Measurements from ENCODE around the gene EPB41L4B.

EPB41L4B gene

GRCh38 chr9:109205526-109205925 lies 115.3 kb downstream of the EPB41L4B start:
- DNase-seq (ENCODE audit: low read depth, low spot score) = no peak

- DNase-seq (ENCODE audit: low read depth, low spot score) = no peak
These were observed 117.0 kb downstream of the EPB41L4B start for GRCh38 chr9:109203761-109204360.

DNA sequence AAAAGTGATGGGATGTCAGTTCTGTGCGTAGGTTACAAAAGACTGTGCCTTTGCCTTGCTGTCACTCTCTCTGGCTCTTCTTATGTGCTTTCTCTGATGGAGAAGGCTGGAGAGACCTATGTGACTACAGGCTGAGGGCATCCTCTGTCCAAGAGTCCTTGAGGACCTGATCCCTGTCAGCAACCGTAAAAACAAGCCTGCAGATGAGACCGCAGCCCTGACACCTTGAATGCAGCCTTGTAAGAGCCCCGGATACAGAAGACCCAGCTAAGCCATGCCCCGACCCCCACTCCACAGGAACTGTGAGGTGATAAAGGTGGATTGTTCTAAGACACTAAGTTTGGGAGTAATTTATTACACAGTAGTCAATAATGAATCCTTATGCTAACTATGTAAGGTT lies 121.2 kb downstream of the EPB41L4B start:
- no peak for DNase-seq (ENCODE audit: low read depth, low spot score)

DNA sequence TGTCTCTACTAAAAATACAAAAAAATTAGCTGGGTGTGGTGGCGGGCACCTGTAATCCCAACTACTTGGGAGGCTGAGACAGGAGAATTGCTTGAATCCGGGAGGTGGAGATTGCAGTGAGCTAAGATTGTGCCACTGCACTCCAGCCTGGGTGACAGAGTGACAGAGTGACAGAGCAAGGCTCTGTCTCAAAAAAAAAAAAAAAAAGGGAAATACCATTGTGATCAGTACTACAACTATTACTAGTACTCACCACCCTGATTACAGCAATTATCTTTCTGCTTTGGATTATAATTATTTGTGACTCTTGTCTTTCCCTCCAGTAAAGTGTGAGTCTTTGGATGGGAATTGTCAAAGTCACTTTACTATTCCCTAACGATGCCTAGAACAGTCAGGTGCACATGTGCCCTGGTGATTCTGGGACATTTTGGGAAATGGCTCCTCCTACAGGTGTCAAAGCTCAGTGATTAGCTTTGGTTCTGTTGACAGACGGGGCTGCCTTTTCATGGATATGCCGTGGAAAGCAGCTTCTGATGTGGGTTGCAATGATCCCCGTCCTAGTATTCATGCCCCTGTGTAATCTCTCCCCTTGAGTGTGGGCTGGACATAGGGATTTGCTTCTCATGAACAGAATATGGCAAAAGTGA lies 122.0 kb downstream of the EPB41L4B start:
- no peak for DNase-seq (ENCODE audit: low read depth, low spot score)

GRCh38 chr9:109193974-109194556 lies 126.8 kb downstream of the EPB41L4B start:
- DNase-seq (ENCODE audit: low read depth, low spot score) = no peak

- no peak for DNase-seq (ENCODE audit: low read depth, low spot score)
These were observed 128.0 kb downstream of the EPB41L4B start for GRCh38 chr9:109192732-109193361.

- DNase-seq (ENCODE audit: low read depth, low spot score) = no peak
These were observed 129.1 kb downstream of the EPB41L4B start for GRCh38 chr9:109191746-109192145.

DNA sequence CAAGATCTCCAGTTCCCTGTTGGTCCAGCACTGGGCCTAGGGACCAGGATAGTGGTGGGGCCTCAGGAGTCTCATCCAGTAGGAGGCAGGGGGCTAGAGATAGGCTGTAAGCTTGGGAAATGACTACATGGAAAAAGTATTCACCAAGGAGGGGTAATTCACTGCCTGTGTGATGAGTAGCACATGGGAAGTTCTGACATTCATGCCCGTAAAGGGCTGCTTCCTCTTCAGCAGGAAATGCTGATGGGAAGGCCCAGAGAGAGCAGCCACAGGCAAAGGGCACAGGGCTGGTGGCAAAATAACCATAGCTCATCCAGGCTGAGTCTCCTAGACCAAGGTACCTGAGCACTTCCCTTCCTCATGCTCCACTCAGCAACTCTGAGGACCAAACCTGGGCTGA lies 130.7 kb downstream of the EPB41L4B start:
- no peak for DNase-seq (ENCODE audit: low read depth, low spot score)

GRCh38 chr9:109186857-109187520 lies 133.9 kb downstream of the EPB41L4B start:
- no peak for DNase-seq (ENCODE audit: low read depth, low spot score)

GRCh38 chr9:109182940-109183798 lies 137.7 kb downstream of the EPB41L4B start:
- no peak for DNase-seq (ENCODE audit: low read depth, low spot score)

GRCh38 chr9:109182550-109182939 lies 138.3 kb downstream of the EPB41L4B start:
- no peak for DNase-seq (ENCODE audit: low read depth, low spot score)

DNA sequence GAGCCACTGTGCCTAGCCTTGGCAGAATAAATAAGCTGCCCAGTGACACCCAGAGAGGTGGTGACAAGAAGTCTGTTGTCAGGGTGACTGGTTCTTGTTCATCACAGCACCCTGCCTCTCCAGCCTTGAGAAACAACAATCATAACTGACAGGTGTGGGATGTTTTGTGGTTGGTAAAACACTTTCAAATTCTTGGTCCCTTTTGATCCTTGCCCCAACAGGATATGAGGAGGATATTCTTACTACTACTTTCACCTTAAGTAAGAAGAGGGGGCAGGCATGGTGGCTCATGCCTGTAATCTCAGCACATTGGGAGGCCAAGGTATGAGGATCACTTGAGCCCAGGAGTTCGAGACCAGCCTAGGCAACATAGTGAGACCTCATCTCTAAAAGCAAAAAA lies 139.6 kb downstream of the EPB41L4B start:
- no peak for DNase-seq (ENCODE audit: low read depth, low spot score)

GRCh38 chr9:109179801-109180523 lies 140.9 kb downstream of the EPB41L4B start:
- DNase-seq (ENCODE audit: low read depth, low spot score) = no peak

GRCh38 chr9:109176963-109177362 lies 143.9 kb downstream of the EPB41L4B start:
- DNase-seq (ENCODE audit: low read depth, low spot score) = no peak

DNA sequence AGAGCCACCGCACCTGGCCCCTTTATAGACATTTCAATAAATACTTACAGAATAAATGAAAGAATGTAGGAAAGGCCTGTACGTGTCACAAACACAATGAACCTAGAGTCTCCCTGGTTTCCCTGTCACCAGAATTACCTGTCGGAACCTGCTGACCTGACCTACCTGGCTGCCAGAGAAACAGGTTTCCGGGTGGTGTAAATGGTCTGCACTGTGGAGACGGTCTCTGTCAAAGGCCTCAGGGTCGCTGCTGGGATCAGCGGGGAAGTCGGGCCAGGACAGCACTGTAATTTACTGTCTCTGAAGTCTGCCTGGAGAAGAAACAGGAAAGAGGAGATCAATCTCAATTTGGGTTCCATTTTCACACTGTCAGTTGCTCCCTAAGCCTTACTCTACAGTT lies 144.5 kb downstream of the EPB41L4B start:
- no peak for DNase-seq (ENCODE audit: low read depth, low spot score)

DNA sequence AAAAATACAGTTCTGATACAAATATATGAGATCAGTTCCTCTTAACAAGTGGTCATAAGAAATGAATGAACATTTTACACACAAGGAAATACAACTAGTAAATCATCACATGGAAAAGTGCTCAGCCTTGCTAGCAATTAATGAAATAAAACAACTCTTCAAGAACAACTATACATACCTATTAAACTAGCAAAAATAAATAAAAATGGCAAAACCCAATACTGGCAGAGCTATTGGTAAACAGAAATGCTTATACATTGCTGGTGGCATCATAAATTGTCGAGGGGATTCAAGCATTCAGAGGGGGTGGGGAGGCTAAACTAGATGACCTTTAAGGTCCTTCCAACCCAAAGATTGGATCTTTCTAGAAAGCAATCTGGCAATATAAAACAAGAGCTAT lies 147.9 kb downstream of the EPB41L4B start:
- no peak for DNase-seq (ENCODE audit: low read depth, low spot score)

GRCh38 chr9:109171926-109172325 lies 148.9 kb downstream of the EPB41L4B start:
- DNase-seq (ENCODE audit: low read depth, low spot score) = no peak

- DNase-seq (ENCODE audit: low read depth, low spot score) = no peak
These were observed 152.7 kb downstream of the EPB41L4B start for GRCh38 chr9:109168170-109168569.

DNA sequence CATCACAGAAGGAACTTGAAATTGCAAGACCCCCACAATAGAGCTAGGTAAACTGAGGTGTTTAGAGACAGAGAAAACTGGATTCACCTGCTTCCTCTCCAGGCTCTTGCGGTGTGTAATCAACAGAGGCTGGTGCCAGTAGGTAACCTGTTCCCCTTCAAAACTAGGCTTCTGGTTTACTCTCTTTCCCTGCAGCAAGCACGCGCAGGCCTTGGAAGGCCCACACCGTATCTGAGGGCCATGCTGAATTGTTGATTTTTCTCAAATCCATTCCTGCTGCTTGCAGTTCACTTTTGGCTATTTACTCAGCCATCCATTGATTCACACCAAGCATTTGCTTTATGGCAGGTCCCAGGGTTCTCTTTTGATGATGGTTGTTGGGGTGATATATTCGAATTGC lies 153.1 kb downstream of the EPB41L4B start:
- no peak for DNase-seq (ENCODE audit: low read depth, low spot score)

- no peak for DNase-seq (ENCODE audit: low read depth, low spot score)
These were observed 153.9 kb downstream of the EPB41L4B start, which contains the start of gene FRRS1L for GRCh38 chr9:109166771-109167601. Gene FRRS1L, minus strand, starts transcription at chr9:109167249. Its CDS starts 111 bp downstream, at chr9:109167138.
